Measurements from ENCODE around the gene ZNF468. TPM values are rescaled to one million over a fixed set of nuclear protein-coding genes. Genes with fewer than 3 reads are reported as not detected.
"Not testable (repeated sequence)": the region's sequence is repeated elsewhere in the genome, so short reads cannot be mapped to it uniquely, and the experiment has no call there.

ZNF468 gene
- total RNA-seq = 7.6 TPM
- long read RNA-seq, full-length matches to known transcripts = 7 of 15 reads
- long read RNA-seq, partial matches to known transcripts = 0 of 15 reads
- long read RNA-seq, other reads (novel, unspliced or antisense) = 8 of 15 reads

DNA sequence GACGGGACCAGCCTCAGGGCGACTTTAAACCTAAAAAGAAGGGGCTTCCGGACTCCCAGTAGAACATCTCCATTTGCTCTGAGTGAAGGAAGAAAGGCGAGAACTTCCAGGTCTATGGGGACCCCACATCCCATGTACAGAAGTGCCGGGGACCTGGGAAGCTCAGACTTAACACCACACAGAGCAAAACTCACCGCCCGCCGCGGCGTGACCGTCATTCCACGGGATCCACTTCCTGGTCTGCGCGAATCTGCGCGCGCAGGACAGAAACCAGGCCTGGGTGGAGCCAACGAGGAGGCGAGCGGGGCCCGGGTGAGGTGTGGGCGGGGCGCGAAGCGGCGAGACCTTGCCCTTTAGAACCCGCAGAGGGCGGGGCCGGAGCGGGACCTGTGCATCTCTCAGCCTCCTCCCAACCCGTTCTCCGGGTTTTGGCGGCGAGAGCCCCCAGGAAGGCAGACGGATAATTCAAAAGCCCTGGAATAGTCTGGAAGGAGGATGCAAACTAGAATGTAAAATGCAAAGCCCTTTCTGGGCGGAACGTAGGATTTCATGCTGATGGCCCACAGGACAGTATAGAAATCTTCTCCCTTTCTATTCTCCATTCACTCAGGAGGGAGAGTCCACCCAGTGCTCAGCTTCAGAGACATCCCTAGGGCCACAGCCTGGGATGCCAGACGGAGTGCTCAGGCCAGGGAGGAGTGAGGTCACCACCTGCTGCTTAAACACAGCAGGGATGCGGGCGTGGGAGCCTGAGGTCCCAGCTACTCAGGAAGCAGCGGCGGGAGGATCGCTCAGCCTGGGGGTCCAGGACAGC is at the start of gene ZNF468:
Gene ZNF468, minus strand, starts transcription at position 242 of the 814 bp plus-strand sequence. CDS start 3,347 bp downstream, outside the sequence.
- DNase-seq (peak; percentile 78), ATAC-seq (ENCODE audit: poor library complexity) (peak; percentile 100)
- intact Hi-C loops (cut with DNase I) = not testable (repeated sequence)

DNA sequence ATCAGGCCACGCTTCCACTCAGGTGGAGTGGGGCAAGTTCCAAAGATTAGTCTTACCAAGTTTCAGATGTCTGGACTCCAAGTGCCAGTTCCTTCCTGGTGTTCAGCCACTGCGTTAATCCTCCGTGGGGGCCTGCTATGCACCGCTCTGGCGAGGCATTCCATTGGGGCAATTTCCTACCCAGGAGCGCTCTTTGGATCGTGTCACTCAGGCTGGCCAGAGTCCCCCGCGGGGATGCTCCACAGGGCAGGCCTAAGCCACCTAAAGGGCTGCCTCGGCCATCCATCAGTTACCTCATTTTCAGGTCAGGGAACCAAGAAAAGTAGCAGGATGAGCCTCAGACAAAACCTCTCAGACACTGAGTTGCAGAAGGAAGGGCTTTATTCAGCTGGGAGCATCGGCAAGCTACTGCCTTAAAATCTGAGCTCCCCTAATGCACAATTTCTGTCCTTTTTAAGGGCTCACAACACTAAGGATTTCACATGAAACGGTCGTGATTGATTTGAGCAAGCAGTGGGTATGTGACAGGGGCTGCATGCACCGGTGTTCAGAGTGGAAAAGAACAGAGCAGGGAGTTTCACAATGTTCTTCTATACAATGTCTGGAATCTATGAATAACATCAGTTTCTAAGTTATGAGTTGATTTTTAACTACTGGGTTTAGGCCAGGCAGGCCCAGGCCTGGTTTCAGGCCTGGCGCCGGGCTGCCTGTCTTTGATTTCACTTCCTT is 46.8 kb upstream of the ZNF468 start:
- ATAC-seq (ENCODE audit: poor library complexity); intact Hi-C loops (cut with DNase I); DNase-seq: not testable (repeated sequence)

DNA sequence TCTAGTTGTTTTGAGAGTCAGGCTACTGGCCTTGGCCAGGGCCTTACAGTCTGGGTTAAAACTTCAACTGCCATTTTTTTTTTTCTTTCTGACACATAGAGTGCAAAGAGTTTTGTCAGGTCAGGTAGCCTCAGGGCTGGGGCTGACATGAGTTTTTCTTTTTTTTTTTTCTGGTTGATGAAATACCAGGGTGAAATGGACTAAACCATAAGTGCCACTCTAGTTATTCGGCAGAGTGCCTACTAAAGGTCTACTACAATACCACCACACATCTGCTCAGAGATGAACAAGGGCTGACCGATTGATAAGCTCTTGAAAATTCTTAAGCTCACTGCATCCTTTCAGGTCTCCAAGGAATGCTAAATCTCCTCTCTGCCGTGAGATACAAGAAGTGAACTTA is 44.4 kb upstream of the ZNF468 start:
- no peak for ATAC-seq (ENCODE audit: poor library complexity)
- DNase-seq = no peak

DNA sequence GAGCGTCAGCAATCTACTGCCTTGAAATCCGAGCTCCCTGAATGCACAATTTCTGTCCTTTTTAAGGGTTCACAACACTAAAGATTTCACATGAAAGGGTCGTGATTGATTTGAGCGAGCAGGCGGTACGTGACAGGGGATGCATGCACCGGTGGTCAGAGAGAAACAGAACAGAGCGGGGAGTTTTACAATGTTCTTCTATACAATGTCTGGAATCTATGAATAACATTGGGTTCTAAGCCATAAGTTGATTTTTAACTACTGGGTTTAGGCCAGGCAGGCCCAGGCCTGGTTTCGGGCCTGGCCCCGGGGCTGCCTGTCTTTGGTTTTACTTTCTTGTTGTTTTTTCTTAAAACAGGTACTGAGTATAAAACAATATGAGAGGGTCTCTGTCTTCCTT is 41.2 kb upstream of the ZNF468 start:
- ATAC-seq (ENCODE audit: poor library complexity); DNase-seq; intact Hi-C loops (cut with DNase I): not testable (repeated sequence)

More for the DNA sequence above, 44.4 kb upstream of the ZNF468 start:
- intact Hi-C loops (cut with DNase I) = no loop called here

DNA sequence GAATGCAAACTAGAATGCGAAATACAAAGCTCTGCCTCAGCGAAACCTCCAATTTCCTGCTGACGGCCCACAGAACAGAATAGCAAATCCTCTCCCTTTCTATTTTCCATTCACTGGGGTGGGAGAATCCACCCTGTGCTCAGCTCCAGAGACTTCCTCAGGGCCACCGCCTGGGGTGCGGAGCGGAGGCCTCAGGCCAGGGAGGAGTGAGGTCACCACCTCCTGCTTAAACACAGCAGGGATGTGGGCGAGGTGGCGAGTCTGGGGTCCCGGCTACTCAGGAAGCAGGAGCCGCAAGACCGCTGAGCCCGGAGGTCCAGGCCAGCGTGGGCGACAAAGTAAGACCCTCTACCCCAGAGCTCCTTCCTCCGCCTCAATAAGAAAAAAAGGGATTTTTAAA is 40.7 kb upstream of the ZNF468 start:
- ATAC-seq (ENCODE audit: poor library complexity) (no peak), DNase-seq (peak; percentile 46)
- intact Hi-C loops (cut with DNase I) = no loop called here

DNA sequence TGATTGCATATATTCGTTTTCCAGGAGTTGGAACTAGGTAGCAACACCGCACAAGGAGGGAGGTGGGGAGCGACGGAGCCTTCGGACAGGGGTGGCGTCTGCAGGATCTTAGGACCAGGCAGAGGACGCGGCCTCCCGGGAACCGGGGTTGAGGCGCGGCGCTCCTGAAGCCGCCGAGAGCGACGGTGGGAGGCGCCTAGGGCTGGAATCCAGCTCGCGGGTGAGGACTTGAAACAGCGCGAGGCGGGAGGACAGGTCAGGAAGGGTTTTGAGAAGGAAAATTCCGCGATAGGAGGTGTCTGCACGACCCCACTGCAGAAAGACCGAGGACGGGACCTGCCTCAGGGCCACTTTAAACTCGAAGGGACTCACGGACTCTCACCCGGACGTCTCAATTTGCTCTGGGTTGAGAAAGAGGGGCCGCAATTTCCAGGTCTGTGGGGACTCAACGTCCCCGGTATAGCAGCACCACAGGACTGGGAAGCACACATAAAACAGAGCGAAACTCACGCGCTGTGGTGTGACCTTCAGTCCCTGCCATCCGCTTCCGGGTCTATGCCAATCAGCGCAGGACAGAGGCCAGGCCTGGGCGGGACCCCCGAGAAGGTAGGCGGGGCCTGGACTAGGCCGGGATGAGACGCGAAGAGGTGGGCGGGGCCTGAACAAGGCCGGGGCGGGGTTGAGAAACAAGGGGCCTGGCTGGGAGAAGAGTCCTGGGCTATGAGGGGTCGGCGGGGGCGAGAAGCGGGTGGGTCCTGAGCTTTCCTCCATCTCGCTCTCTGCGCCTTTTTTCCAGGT is 39.9 kb upstream of the ZNF468 start, which contains the start of gene ZNF320:
Gene ZNF320, minus strand, starts transcription at position 498 of the 798 bp plus-strand sequence. CDS start 7,380 bp downstream, outside the sequence.
- ATAC-seq (ENCODE audit: poor library complexity) = peak; percentile 100
- intact Hi-C loops (cut with DNase I) = no loop called here

DNA sequence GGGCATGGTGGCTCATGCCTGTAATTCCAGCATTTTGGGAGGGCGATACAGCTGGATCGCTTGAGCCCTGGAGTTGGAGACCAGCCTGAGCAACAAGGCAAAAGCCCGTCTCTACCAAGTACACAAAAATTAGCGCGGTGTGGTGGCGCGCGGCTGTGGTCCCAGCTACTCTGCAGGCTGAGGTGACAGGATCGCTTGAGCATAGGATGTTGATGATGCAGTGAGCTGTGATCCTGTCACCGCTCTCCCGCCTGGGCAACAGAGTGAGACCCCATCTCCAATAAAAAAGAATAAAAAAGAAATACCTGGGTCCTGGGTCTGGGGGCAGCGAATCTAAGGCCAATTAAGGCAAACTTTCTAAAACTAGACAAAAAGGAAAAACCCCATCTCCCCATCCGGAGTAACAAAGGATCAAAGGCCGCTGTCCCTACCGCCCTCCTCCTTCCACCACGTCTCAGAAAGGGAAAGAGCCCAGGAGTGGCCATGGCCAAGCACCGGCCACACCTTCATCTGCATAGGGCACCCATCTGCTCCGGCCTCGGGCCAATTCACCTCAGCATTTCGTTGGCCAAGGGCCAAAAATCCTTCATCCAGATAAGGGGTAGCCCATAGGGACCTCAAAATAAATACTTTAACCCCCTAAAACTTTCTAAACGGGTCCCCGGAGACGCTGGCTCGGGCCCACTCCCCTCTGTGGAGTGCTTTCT is 39.2 kb upstream of the ZNF468 start:
- no peak for DNase-seq
- peak; percentile 50 for ATAC-seq (ENCODE audit: poor library complexity)
- intact Hi-C loops (cut with DNase I) = no loop called here

More for the DNA sequence above, 39.9 kb upstream of the ZNF468 start, which contains the start of gene ZNF320:
- peak; percentile 99 for DNase-seq

DNA sequence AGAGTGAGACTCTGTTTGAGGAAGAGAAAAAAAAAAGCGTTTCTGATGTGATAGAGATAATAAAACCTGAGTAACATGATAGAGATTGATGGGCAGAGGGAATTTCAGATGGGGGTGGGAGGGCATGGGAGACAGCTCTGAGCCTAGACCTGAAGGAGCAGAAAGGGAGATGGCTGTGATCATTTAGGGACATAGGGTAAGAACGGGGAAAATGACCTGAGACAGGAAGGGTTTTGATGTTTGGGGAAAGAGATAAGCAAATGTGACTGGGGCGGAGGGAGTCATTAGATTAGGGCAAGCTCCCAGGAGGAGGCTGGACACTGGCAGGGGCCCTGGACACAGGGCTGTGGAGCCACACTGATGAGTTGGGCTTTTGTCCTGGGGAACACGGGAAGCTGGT is 33.9 kb upstream of the ZNF468 start:
- intact Hi-C loops (cut with DNase I) = no loop called here
- no peak for ATAC-seq (ENCODE audit: poor library complexity)
- DNase-seq = no peak

DNA sequence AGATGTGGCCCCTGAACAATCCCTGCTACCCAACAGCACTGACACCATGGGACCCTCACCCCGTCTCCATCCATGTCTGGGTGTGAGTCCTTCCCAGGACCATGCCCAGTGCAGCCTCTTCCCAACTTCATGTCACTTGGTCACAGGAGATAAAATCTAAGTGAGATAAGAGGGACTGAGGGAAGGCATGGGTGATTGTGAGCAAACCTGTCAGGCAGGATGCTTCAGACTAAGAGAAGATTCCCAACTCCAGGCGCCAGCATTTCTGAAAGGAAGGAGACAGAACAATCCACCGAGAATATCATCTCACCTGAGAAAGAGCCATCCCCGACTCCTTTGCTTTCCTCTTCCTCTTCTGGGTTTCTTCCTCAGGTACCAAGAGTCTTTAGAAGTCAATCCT is 32.5 kb upstream of the ZNF468 start:
- no peak for ATAC-seq (ENCODE audit: poor library complexity)
- intact Hi-C loops (cut with DNase I) = no loop called here

DNA sequence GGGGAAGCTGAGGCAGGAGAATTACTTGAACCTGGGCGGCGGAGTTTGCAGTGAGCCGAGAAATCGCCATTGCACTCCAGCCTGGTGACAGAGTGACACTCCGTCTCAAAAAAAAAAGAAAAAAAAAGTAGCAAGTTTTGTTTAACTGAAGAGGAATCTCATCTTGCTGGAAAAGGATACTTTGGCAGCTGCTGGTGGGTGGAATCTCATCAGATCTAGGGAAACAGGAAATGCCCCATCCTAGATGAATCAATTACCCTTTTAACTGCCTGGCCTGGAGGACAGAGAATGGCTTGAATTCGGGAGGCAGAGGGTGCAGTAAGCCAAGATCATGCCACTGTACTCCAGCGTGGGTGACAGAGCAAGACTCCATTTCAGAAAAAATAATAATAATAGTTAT is 31.7 kb upstream of the ZNF468 start:
- DNase-seq (no peak), ATAC-seq (ENCODE audit: poor library complexity) (no peak)
- intact Hi-C loops (cut with DNase I) = no loop called here

More for the DNA sequence above, 32.5 kb upstream of the ZNF468 start:
- no peak for DNase-seq

DNA sequence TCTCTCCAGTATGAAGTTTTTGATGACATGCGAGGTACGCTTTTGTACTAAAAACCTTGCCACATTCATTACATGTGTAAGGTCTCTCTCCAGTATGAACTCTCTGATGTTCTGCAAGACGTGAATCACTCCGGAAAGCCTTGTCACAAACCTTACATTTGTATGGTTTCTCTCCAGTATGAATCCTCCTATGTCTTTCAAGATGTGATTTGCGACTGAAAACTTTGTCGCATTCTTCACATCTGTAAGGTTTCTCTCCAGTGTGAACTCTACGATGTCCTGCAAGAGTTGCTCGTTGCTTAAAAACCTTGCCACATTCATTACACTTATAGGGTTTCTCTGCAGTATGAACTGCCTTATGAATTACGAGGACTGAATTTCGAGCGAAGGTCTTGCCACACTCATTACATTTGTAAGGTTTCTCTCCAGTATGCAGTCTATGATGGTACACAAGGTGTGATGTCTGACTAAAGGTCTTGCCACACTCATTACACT is 23.5 kb upstream of the ZNF468 start:
- intact Hi-C loops (cut with DNase I) = no loop called here
- ATAC-seq (ENCODE audit: poor library complexity) = no peak

DNA sequence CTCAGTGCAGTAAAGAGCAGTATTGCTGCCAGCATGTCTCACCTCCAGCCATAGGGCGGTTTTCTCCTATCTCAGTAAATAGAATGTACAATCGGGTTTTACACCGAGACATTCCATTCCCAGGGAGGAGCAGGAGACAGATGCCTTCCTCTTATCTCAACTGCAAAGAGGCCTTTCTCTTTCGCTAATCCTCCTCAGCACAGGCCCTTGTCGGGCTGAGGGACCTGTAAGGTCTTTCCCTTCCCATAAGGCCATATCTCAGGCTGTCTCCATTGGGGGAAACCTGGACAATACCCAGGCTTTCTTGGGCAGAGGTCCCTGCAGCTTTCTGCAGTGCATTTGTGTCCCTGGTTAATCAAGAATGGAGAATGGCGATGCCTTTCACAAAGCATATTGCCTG is 15.6 kb upstream of the ZNF468 start:
- DNase-seq = not testable (repeated sequence)

More for the DNA sequence above, 23.5 kb upstream of the ZNF468 start:
- no peak for DNase-seq

DNA sequence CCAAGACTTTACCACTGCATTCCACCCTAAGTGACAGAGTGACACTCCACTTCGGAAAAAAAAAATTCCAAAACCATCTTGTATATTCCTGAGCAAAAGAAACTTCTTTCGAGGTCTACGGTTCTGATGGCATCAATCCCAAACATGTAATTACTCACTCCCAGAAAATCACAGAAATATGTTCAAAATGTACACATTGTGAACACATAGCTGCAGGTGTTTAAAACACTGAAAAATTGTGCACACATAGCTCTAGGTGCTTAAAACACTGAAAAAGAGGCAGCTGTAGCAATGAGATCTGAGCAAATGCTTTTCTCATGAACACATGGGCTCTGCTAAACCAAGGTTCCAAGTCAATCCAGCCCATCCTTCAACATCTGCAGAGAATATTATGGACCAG is 14.0 kb upstream of the ZNF468 start:
- DNase-seq = no peak
- intact Hi-C loops (cut with DNase I) = no loop called here
- ATAC-seq (ENCODE audit: poor library complexity) = no peak

More for the DNA sequence above, 15.6 kb upstream of the ZNF468 start:
- intact Hi-C loops (cut with DNase I); ATAC-seq (ENCODE audit: poor library complexity): not testable (repeated sequence)

DNA sequence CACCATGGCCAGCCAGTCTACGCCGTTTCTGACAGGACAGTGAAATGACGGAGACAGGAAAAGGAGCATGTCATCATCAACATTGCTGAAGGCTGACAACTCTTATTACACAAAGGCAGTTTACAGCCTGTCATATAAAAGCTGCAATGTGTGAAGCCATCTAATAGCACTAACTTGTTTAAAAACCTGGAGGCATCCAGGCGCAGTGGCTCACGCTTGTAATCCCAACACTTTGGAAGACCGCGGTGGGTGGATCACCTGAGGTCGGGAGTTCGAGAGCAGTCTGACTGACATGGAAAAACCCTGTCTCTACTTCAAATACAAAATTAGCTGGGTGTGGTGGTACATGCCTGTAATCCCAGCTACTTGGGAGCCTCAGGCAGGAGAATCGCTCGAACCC is 10.6 kb upstream of the ZNF468 start:
- ATAC-seq (ENCODE audit: poor library complexity); intact Hi-C loops (cut with DNase I); DNase-seq: not testable (repeated sequence)

DNA sequence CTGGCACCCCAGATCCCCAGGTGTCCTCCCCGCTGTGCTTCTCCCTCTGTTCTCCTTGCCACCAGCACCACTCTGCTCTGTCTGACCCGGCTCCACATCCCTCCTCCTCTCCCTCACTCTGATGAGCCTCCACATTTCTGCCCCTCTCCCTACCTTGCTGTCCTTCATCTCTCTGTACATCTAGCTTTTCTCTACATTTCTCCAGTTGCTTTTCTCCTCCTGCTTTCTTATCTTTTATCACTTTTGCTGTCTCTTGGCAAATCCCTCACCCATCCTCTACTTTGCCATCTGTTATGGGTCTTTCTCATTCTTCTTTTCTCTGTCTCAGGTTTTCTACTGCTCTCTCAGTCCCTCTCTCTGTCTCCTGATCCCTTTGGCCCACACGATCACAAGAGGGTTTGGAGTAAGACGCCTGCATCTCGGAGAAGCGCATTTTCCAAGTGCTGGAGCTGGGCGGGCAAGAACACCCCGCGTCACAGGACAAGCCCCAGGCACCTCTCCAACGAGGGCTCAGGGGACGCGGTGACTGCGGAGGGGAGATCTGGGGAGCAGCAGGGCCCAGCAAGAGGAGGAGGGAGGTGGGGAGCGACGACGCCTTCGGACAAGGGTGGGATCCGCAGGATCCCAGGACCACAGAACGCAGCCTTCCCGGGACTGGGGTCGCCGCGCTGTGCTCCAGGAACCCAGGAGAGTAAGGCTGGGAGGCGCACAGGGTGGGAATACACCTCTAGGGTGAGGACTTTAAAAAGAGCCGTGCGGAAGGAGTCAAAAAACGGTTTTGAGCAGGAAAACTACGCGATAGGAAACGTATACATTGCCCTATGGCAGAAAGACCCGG is 660 bp downstream of the ZNF468 start:
- intact Hi-C loops (cut with DNase I); DNase-seq: not testable (repeated sequence)

DNA sequence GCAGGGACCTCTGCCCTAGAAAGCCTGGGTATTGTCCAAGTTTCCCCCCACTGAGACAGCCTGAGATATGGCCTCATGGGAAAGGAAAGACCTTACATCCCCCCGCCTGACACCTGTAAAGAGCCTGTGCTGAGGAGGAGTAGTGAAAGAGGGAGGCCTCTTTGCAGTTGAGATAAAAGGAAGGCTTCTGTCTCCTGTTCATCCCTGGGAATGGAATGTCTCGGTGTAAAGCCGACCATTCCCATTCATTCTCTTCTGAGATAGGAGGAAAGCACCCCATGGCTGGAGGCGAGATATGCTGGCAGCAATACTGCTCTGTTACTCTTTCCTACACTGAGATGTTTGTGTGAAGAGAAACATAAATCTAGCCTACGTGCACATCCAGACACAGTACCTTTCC is 10.1 kb downstream of the ZNF468 start:
- ATAC-seq (ENCODE audit: poor library complexity); intact Hi-C loops (cut with DNase I): not testable (repeated sequence)

More for the DNA sequence above, 660 bp downstream of the ZNF468 start:
- peak; percentile 61 for ATAC-seq (ENCODE audit: poor library complexity)

More for the DNA sequence above, 10.1 kb downstream of the ZNF468 start:
- not testable (repeated sequence) for DNase-seq

Data from Right ventricle myocardium superior (tissue), 1 donor.